Endodermal cell (in vitro differentiated cells): ENCODE measurements around the gene MYH7B. TPM values are rescaled to one million over a fixed set of nuclear protein-coding genes. Genes with fewer than 3 reads are reported as not detected.

Source experiments
- DNase-seq: peaks from one replicate; pipeline ENCODE4 v3.0.0-alpha.2; 2017
- H3K27ac ChIP-seq: 2 replicates; pipeline ENCODE4 v1.5.1; 2013; ENCODE audit warnings: mild to moderate bottlenecking, low read depth, low read length, moderate library complexity
- H3K27me3 ChIP-seq: 2 replicates; pipeline ENCODE4 v1.6.1; 2013; ENCODE audit warnings: mild to moderate bottlenecking, low read length, moderate library complexity; ENCODE audit not compliant: insufficient read depth, control insufficient read depth, poor library complexity, severe bottlenecking
- H3K36me3 ChIP-seq: 2 replicates; pipeline ENCODE4 v1.7.0; 2013; ENCODE audit warnings: mild to moderate bottlenecking, low read length, moderate library complexity; ENCODE audit not compliant: control insufficient read depth, insufficient read depth
- H3K4me1 ChIP-seq: one replicate; pipeline ENCODE4 v1.7.0; 2013; ENCODE audit warnings: low read length; ENCODE audit not compliant: control insufficient read depth, insufficient read depth
- H3K4me3 ChIP-seq: 2 replicates; pipeline ENCODE4 v1.5.1; 2013; ENCODE audit warnings: mild to moderate bottlenecking, low read length, moderate library complexity
- H3K9ac ChIP-seq: 2 replicates; pipeline ENCODE4 v1.6.1; 2013; ENCODE audit warnings: mild to moderate bottlenecking, low read length, moderate library complexity; ENCODE audit not compliant: poor library complexity, severe bottlenecking; ENCODE audit errors: extremely low read depth
- H3K9me3 ChIP-seq: 2 replicates; pipeline ENCODE4 v1.6.1; 2013; ENCODE audit warnings: mild to moderate bottlenecking, low read length, moderate library complexity; ENCODE audit not compliant: control insufficient read depth
- H3K27ac Mint-ChIP-seq: 2 replicates; pipeline ENCODE4 v1.8.0; 2020; ENCODE audit warnings: mixed read lengths
- H3K27me3 Mint-ChIP-seq: 2 replicates; pipeline ENCODE4 v1.8.0; 2021; ENCODE audit warnings: mild to moderate bottlenecking, mixed read lengths; ENCODE audit not compliant: insufficient read depth
- H3K36me3 Mint-ChIP-seq: 2 replicates; pipeline ENCODE4 v1.8.0; 2020; ENCODE audit warnings: low read depth, mixed read lengths
- H3K4me1 Mint-ChIP-seq: 2 replicates; pipeline ENCODE4 v1.8.0; 2020; ENCODE audit warnings: mixed read lengths
- H3K4me3 Mint-ChIP-seq: 2 replicates; pipeline ENCODE4 v1.8.0; 2020; ENCODE audit warnings: mild to moderate bottlenecking, moderate library complexity, mixed read lengths
- H3K9me3 Mint-ChIP-seq: 2 replicates; pipeline ENCODE4 v1.8.0; 2020; ENCODE audit warnings: mild to moderate bottlenecking, mixed read lengths
- CTCF ChIP-seq: fragments of 200-600 bp; sonication (generic); conservative IDR thresholded peaks from 2 replicates; pipeline ENCODE4 v1.5.0; 2021; ENCODE audit warnings: antibody characterized with exemption, mild to moderate bottlenecking
- WGBS, 2 experiments: methylation state at CpG; one replicate each; pipeline versions ENCODE4 v1.1.5 to v1.1.7; 2013; ENCODE audit warnings: missing lambda C conversion rate in 2 of 2, mixed read lengths in 1 of 2; ENCODE audit not compliant: insufficient coverage in 1 of 2, insufficient read length in 1 of 2; 5-methylcytosine and 5-hydroxymethylcytosine counted together
- total RNA-seq, 2 donors: library from RNA; stranded (reverse); fragmentation: NEBNext Ultra II Directional in 1 of 2; extraction: Animal tissue kit (Norgen Biotek cat#: 25700) in 1 of 2; gene quantifications; 2 replicates in 1 of 2; 3 replicates in 1 of 2; pipeline ENCODE4 v1.2.1, GENCODE V29; 2021

MYH7B gene
- total RNA-seq, 2 donors from 2014 or later = 0.37 to 0.49 TPM

GRCh38 chr20:34925341-34925740 is 30.3 kb upstream of the MYH7B start:
- H3K36me3 ChIP-seq = peaks cover 24% of the 10 kb centered on the region
- no peak overlapping the region for H3K4me3 ChIP-seq
- Mint-ChIP-seq H3K4me1 (no peaks in the 10 kb centered on the region), H3K36me3 (peaks cover 46% of the 10 kb centered on the region), H3K27ac (no peak overlapping the region), H3K27me3 (no peaks in the 10 kb centered on the region), H3K9me3 (no peaks in the 10 kb centered on the region), H3K4me3 (no peak overlapping the region)
- no peak overlapping the region for H3K9ac ChIP-seq
- no peaks in the 10 kb centered on the region for H3K4me1 ChIP-seq
- no peak overlapping the region for H3K27ac ChIP-seq
- H3K27me3 ChIP-seq = no peaks in the 10 kb centered on the region
- H3K9me3 ChIP-seq = peaks cover 10% of the 10 kb centered on the region
- TF ChIP-seq CTCF = no peak
- DNase-seq = no peak
- 95 to 100% methylated on average over 2 to 3 of the region's 3 CpGs for WGBS, 2 experiments

GRCh38 chr20:34925981-34926380 is 29.7 kb upstream of the MYH7B start:
- Histone ChIP-seq H3K4me1 (no peaks in the 10 kb centered on the region), H3K27ac (no peak overlapping the region), H3K9me3 (peaks cover 10% of the 10 kb centered on the region), H3K9ac (no peak overlapping the region), H3K36me3 (peaks cover 27% of the 10 kb centered on the region), H3K27me3 (no peaks in the 10 kb centered on the region), H3K4me3 (no peak overlapping the region)
- Mint-ChIP-seq H3K4me3 (no peak overlapping the region), H3K4me1 (no peaks in the 10 kb centered on the region), H3K9me3 (no peaks in the 10 kb centered on the region), H3K27me3 (no peaks in the 10 kb centered on the region), H3K27ac (no peak overlapping the region), H3K36me3 (peaks cover 47% of the 10 kb centered on the region)
- no peak for TF ChIP-seq CTCF
- WGBS, 2 experiments = 86% methylated on average over 1 of the region's 1 CpG
- DNase-seq = no peak

- DNase-seq = no peak
These were observed 29.1 kb upstream of the MYH7B start for GRCh38 chr20:34926581-34926980.

More at GRCh38 chr20:34926581-34926980, 29.1 kb upstream of the MYH7B start:
- Mint-ChIP-seq H3K36me3 (peaks cover 51% of the 10 kb centered on the region), H3K9me3 (no peaks in the 10 kb centered on the region), H3K4me1 (no peaks in the 10 kb centered on the region), H3K27me3 (no peaks in the 10 kb centered on the region), H3K27ac (no peak overlapping the region), H3K4me3 (no peak overlapping the region)
- Histone ChIP-seq H3K36me3 (peaks cover 30% of the 10 kb centered on the region), H3K9me3 (peaks cover 10% of the 10 kb centered on the region), H3K27me3 (no peaks in the 10 kb centered on the region), H3K27ac (no peak overlapping the region), H3K9ac (no peak overlapping the region), H3K4me1 (no peaks in the 10 kb centered on the region), H3K4me3 (no peak overlapping the region)
- 92% methylated on average over 1 of the region's 1 CpG; no CpG with 5 or more reads in 1 of the 2 experiments for WGBS, 2 experiments
- TF ChIP-seq CTCF = no peak
